ENCODE measurements around the gene CFHR1. TPM values are rescaled to one million over a fixed set of nuclear protein-coding genes. Genes with fewer than 3 reads are reported as not detected.

Gene CFHR1
- total and polyA plus RNA-seq, 2 of the 13 experiments (the other 11 are each of a cell fraction or from before 2014, with no cell fraction given) = not detected

GRCh38 chr1:196860323-196860884 lies 40.9 kb downstream of the CFHR1 start:
- no TSS peak for BruUV-seq (replicated peaks)
- in situ Hi-C loops (cut with HindIII; ENCODE audit: extremely low pct_ligation_motif_present, low pct_unique_long_range_greater_than_20kb) (no loop called here), intact Hi-C loops (cut with micrococcal nuclease; ENCODE audit: unreplicated experiment) (no loop called here)
- Histone ChIP-seq H2AFZ (ENCODE audit: low read length) (no peak overlapping the region), H4K20me1 (ENCODE audit: insufficient read depth, low read length) (no peaks in the 10 kb centered on the region), H3K4me2 (ENCODE audit: low read depth, low read length) (no peak overlapping the region), H3K4me3 (replicated peaks in 1 of 3; ENCODE audit: insufficient read depth in 1 of 3, low read depth in 2 of 3, low read length in 3 of 3) (no peak overlapping the region), H3K9me3 (ENCODE audit: low read length) (no peaks in the 10 kb centered on the region), H3K79me2 (ENCODE audit: insufficient read depth, low read length) (no peaks in the 10 kb centered on the region), H3K4me1 (ENCODE audit: insufficient read depth, low read length) (no peaks in the 10 kb centered on the region), H3K27ac (ENCODE audit: extremely low read length, insufficient read depth, low read length) (no peak overlapping the region), H3K36me3 (replicated peaks in 1 of 2; ENCODE audit: control insufficient read depth in 1 of 2, insufficient read depth in 2 of 2, low read length in 2 of 2) (no peaks in the 10 kb centered on the region), H3K9ac (ENCODE audit: insufficient read depth, low read depth, low read length) (no peak overlapping the region), H3K27me3 (ENCODE audit: control insufficient read depth in 1 of 2, insufficient read depth in 2 of 2, low read length in 2 of 2) (no peaks in the 10 kb centered on the region; a peak in 1 of 5 replicates)
- no peak for TF ChIP-seq ATAD3A (CRISPR knock-in tag; IDR thresholded peaks at IDR 0.05)
- CTCF ChIA-PET (ENCODE audit: low intra/inter-chr PET ratio, low total read pairs) = no interaction called here
- DNase-seq (ENCODE audit: low spot score) (no peak), FAIRE-seq (no peak), ATAC-seq (no peak)
- POLR2A ChIA-PET = no interaction called here
- 35% methylated on average over 1 of the region's 1 CpG for WGBS (ENCODE audit: low lambda C conversion rate)

- Histone ChIP-seq H3K36me3 (replicated peaks in 1 of 2; ENCODE audit: control insufficient read depth in 1 of 2, insufficient read depth in 2 of 2, low read length in 2 of 2) (no peaks in the 10 kb centered on the region), H3K9me3 (ENCODE audit: low read length) (peaks cover 5% of the 10 kb centered on the region), H3K27ac (ENCODE audit: extremely low read length, insufficient read depth, low read length) (no peak overlapping the region), H2AFZ (ENCODE audit: low read length) (no peak overlapping the region), H3K79me2 (ENCODE audit: insufficient read depth, low read length) (no peaks in the 10 kb centered on the region), H3K9ac (ENCODE audit: insufficient read depth, low read depth, low read length) (no peak overlapping the region), H3K4me2 (ENCODE audit: low read depth, low read length) (no peak overlapping the region), H3K4me3 (replicated peaks in 1 of 3; ENCODE audit: insufficient read depth in 1 of 3, low read depth in 2 of 3, low read length in 3 of 3) (no peak overlapping the region), H3K4me1 (ENCODE audit: insufficient read depth, low read length) (no peaks in the 10 kb centered on the region), H4K20me1 (ENCODE audit: insufficient read depth, low read length) (no peaks in the 10 kb centered on the region), H3K27me3 (ENCODE audit: control insufficient read depth in 1 of 2, insufficient read depth in 2 of 2, low read length in 2 of 2) (no peaks in the 10 kb centered on the region)
- ChIA-PET POLR2A (no interaction called here), CTCF (ENCODE audit: low intra/inter-chr PET ratio, low total read pairs) (no interaction called here)
- BruUV-seq (replicated peaks) = no TSS peak
- FAIRE-seq (no peak), ATAC-seq (no peak), DNase-seq (ENCODE audit: low spot score) (no peak)
- WGBS (ENCODE audit: low lambda C conversion rate) = 24% methylated on average over 2 of the region's 2 CpGs
- intact Hi-C loops (cut with micrococcal nuclease; ENCODE audit: unreplicated experiment) (loop anchor here (1.0 kb wide), 1 partner anchor 33 kb away; no protein-coding TSS in a partner anchor), in situ Hi-C loops (cut with HindIII; ENCODE audit: extremely low pct_ligation_motif_present, low pct_unique_long_range_greater_than_20kb) (no loop called here)
- TF ChIP-seq RAD51 (IDR thresholded peaks at IDR 0.05; ENCODE audit: borderline replicate concordance) (no peak), SIN3A (IDR thresholded peaks at IDR 0.05; ENCODE audit: borderline replicate concordance, low read depth, low read length) (no peak), SRF (IDR thresholded peaks at IDR 0.05; ENCODE audit: low read depth, low read length) (no peak), MTF2 (CRISPR knock-in tag; IDR thresholded peaks at IDR 0.05; ENCODE audit: borderline replicate concordance) (no peak), HMGXB3 (CRISPR knock-in tag; IDR thresholded peaks at IDR 0.05; ENCODE audit: borderline replicate concordance) (no peak), ZNF337 (CRISPR knock-in tag; IDR thresholded peaks at IDR 0.05; ENCODE audit: borderline replicate concordance, low read depth) (no peak), ZNF598 (CRISPR knock-in tag; IDR thresholded peaks at IDR 0.05; ENCODE audit: borderline replicate concordance) (no peak), RARG (CRISPR knock-in tag; IDR thresholded peaks at IDR 0.05; ENCODE audit: low read depth) (no peak), BCLAF1 (IDR thresholded peaks at IDR 0.05) (no peak)
Observed at GRCh38 chr1:196861429-196861828, 41.9 kb downstream of the CFHR1 start.

All from HepG2 (cell line).